Gastroesophageal sphincter (tissue), 4 donors: Measurements from ENCODE around the gene SMARCA2. TPM values are rescaled to one million over a fixed set of nuclear protein-coding genes. Genes with fewer than 3 reads are reported as not detected.

Experiments
- ATAC-seq: fragments of 150-250 bp; one replicate; pipeline ENCODE4 v1.9.1; 2016; ENCODE audit warnings: mild to moderate bottlenecking, moderate library complexity
- H3K27ac ChIP-seq, 4 donors: fragments of 200-600 bp; sonication (generic) in 3 of 4; 1 replicate in 3 of 4; 2 replicates in 1 of 4; pipeline ENCODE4 v1.5.1; 2016 to 2019
- H3K27me3 ChIP-seq: fragments of 200-600 bp; sonication (generic); one replicate; pipeline ENCODE4 v1.5.1; 2019
- H3K36me3 ChIP-seq, 2 donors: fragments of 200-600 bp; sonication (generic); one replicate each; pipeline ENCODE4 v1.5.1; 2019; ENCODE audit warnings: control low read depth in 1 of 2
- H3K4me1 ChIP-seq, 3 donors: fragments of 200-600 bp; sonication (generic); 1 replicate in 2 of 3; 2 replicates in 1 of 3; pipeline ENCODE4 v1.5.1; 2016 to 2019; ENCODE audit warnings: control low read depth in 2 of 3
- H3K4me3 ChIP-seq, 2 donors: fragments of 200-600 bp; sonication (generic); one replicate each; pipeline ENCODE4 v1.5.1; 2019; ENCODE audit warnings: mild to moderate bottlenecking in 1 of 2, moderate library complexity in 1 of 2
- H3K9me3 ChIP-seq, 3 donors: fragments of 200-600 bp; sonication (generic); one replicate each; pipeline ENCODE4 v1.5.1; 2017 to 2019; ENCODE audit warnings: control low read depth in 2 of 3
- EP300 ChIP-seq: sonication (generic); formaldehyde crosslinking; IDR thresholded peaks from one replicate; pipeline ENCODE4 v1.6.1; 2017; ENCODE audit warnings: antibody characterized with exemption, mild to moderate bottlenecking
- POLR2A ChIP-seq, 2 donors: fragments of 450-650 bp; IDR thresholded peaks; one replicate each; pipeline ENCODE4 v1.6.1; 2017; ENCODE audit warnings: antibody characterized with exemption in 2 of 2, mild to moderate bottlenecking in 2 of 2, moderate library complexity in 1 of 2
- POLR2AphosphoS5 ChIP-seq: sonication (generic); formaldehyde crosslinking; IDR thresholded peaks from one replicate; pipeline ENCODE4 v1.6.1; 2017; ENCODE audit warnings: antibody characterized with exemption
- WGBS, 2 donors: methylation state at CpG; one replicate each; pipeline ENCODE4 v1.1.5; 2018; ENCODE audit warnings: low coverage in 1 of 2; 5-methylcytosine and 5-hydroxymethylcytosine counted together
- total RNA-seq, 4 donors: library from RNA; depleted of rRNA; stranded (reverse); fragments of >200 nt; gene quantifications; one replicate each; pipeline ENCODE4 v1.1.0, GENCODE V29; 2016
- TF ChIP-seq, protein P1 (sequence below), 4 experiments: fragments of 200-600 bp in 2 of 4; fragments of 450-650 bp in 2 of 4; sonication (generic) in 1 of 4; IDR thresholded peaks; one replicate each; pipeline ENCODE4 v1.5.1; 2017 to 2019; ENCODE audit warnings: antibody characterized with exemption in 4 of 4, mild to moderate bottlenecking in 2 of 4, moderate library complexity in 2 of 4

SMARCA2 gene
- total RNA-seq, 4 donors from 2014 or later: 90.5 to 133 (median 98.5) TPM

DNA sequence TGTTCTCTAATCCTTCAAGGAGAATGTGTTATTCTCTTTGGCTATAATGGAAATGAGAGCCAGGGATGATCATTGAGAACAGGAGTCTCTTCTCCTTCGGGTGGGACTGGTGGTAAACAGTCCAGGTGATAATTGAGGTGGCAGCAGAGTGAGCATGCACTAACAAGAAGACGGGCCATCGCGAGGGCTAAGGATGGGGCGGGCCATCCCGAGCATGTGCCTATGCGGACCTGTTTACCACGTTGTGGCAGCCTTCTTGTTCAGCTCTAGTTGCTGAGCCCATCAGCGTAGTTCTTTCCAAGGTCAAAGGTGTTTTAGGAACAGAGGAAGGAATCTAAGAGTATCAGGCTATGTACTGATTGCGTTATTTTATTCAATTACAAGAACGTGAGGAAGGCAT lies 180.1 kb downstream of the SMARCA2 start:
- Histone ChIP-seq H3K9me3 (peaks cover 0 to 5% (median 0%) of the 10 kb centered on the region in 3 donors), H3K27ac (no peak overlapping the region), H3K36me3 (peaks cover 0 to 63% of the 10 kb centered on the region in 2 donors), H3K27me3 (no peaks in the 10 kb centered on the region), H3K4me3 (no peak overlapping the region), H3K4me1 (no peaks in the 10 kb centered on the region)
- TF ChIP-seq EP300 (no peak), POLR2AphosphoS5 (no peak), POLR2A (IDR thresholded peaks at IDR 0.05) (no peak)
- TF ChIP-seq, protein P1, sequence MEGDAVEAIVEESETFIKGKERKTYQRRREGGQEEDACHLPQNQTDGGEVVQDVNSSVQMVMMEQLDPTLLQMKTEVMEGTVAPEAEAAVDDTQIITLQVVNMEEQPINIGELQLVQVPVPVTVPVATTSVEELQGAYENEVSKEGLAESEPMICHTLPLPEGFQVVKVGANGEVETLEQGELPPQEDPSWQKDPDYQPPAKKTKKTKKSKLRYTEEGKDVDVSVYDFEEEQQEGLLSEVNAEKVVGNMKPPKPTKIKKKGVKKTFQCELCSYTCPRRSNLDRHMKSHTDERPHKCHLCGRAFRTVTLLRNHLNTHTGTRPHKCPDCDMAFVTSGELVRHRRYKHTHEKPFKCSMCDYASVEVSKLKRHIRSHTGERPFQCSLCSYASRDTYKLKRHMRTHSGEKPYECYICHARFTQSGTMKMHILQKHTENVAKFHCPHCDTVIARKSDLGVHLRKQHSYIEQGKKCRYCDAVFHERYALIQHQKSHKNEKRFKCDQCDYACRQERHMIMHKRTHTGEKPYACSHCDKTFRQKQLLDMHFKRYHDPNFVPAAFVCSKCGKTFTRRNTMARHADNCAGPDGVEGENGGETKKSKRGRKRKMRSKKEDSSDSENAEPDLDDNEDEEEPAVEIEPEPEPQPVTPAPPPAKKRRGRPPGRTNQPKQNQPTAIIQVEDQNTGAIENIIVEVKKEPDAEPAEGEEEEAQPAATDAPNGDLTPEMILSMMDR (IDR thresholded peaks at IDR 0.05): no peak
- no peak for ATAC-seq
- WGBS, 2 donors: 70 to 83% methylated on average over 4 to 11 of the region's 11 CpGs

DNA sequence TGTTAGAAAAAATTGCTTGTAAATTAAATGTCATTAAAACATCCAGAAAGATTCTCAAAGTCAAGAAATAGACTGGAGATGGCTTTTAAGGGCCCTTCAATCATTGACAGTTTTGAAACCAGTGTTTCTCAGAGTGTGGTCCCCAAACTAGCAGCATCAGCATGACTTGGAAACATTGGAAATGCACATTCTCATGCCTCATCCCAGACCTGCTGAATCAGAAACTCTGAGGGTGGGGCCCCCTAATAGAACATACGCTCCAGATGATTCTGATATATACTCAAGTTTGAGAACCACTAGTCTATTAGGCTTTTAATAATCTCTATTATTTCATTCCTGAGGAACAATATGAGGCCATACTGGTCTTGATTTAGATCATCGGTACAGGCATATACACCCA lies 181.6 kb downstream of the SMARCA2 start:
- WGBS, 2 donors: 87 to 88% methylated on average over 2 of the region's 2 CpGs
- no peak for TF ChIP-seq POLR2A (IDR thresholded peaks at IDR 0.05)
- TF ChIP-seq, protein P1 (IDR thresholded peaks at IDR 0.05): no peak
- TF ChIP-seq POLR2AphosphoS5: no peak
- no peak for TF ChIP-seq EP300
- Histone ChIP-seq H3K27me3 (no peaks in the 10 kb centered on the region), H3K9me3 (peaks cover 0 to 12% (median 0%) of the 10 kb centered on the region in 3 donors), H3K27ac (no peak overlapping the region), H3K36me3 (peaks cover 0 to 48% of the 10 kb centered on the region in 2 donors), H3K4me1 (no peaks in the 10 kb centered on the region), H3K4me3 (no peak overlapping the region)
- no peak for ATAC-seq

DNA sequence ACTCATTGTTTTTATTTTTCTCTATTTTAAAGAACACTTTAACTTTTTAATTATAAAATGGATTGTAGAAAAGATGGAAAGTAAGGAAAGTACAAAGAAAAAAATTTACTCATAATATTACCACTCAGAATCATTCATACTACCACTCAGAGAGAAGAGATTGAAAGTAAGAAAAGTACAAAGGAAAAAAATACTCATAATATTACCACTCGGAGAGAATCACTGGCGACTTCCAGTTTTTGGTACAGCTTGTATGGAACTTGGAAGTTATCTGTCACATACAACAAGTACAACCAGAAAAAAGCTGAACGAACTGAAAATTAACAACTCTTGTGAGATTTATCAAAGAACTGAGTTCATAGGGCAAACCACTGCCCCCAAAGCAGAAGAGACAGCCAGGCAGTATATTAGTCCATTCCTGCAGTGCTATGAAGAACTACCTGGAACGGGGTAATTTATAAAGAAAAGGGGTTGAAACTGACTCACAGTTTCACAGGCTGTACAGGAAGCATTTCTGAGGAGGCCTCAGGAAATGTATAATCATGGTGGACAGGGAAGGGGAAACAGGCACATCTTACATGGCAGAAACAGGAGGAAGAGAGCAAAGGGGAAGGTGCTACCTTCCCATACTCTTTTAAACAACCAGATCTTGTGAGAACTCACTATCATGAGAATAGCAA lies 183.9 kb downstream of the SMARCA2 start:
- Histone ChIP-seq H3K36me3 (peaks cover 0 to 28% of the 10 kb centered on the region in 2 donors), H3K4me3 (no peak overlapping the region), H3K9me3 (peaks cover 0 to 12% (median 0%) of the 10 kb centered on the region in 3 donors), H3K27ac (no peak overlapping the region), H3K4me1 (no peaks in the 10 kb centered on the region), H3K27me3 (no peaks in the 10 kb centered on the region)
- no peak for ATAC-seq
- TF ChIP-seq, protein P1 (IDR thresholded peaks at IDR 0.05): no peak
- no peak for TF ChIP-seq POLR2AphosphoS5
- TF ChIP-seq POLR2A (IDR thresholded peaks at IDR 0.05): no peak
- no peak for TF ChIP-seq EP300
- WGBS, 2 donors: 97 to 100% methylated on average over 4 of the region's 4 CpGs

DNA sequence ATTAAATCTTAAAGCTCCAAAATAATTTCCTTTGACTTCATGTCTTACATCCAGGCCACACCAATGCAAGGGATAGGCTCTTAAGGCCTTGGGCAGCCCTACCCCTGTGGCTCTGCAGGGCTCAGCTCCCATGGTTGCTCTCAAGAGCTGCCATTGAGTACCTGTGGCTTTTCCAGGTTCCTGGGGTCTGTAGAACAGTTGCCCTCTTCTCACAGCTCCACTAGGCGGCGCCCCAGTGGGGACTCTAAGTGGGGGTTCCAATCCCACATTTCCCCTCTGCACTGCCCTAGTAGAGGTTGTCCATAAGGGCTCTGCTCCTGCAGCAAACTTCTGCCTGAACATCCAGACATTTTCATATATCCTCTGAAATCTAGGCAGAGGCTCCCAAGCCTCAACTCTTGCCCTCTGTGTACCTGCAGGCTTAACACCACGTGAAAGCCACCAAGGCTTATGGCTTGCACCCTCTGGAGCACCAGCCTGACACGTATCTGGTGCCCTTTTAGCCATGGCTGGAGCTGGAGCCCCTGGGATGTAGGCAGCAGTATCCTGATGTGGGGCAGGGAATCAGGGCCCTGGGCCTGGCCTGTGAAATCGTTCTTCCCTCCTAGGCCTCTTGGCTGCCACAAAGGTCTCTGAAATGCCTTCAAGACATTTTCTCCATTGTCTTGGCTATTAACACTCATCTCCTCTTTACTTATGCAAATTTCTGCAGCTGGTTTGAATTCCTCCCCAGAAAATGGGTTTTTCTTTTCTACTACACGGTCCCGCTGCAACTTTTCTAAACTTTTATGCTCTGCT lies 185.1 kb downstream of the SMARCA2 start:
- Histone ChIP-seq H3K4me3 (no peak overlapping the region), H3K36me3 (peaks cover 0 to 17% of the 10 kb centered on the region in 2 donors), H3K27me3 (no peaks in the 10 kb centered on the region), H3K27ac (no peak overlapping the region), H3K4me1 (no peaks in the 10 kb centered on the region), H3K9me3 (peaks cover 0 to 12% (median 0%) of the 10 kb centered on the region in 3 donors)
- ATAC-seq: no peak
- 97 to 100% methylated on average over 3 to 5 of the region's 7 CpGs for WGBS, 2 donors
- TF ChIP-seq POLR2A (IDR thresholded peaks at IDR 0.05): no peak
- TF ChIP-seq, protein P1 (IDR thresholded peaks at IDR 0.05): no peak
- TF ChIP-seq POLR2AphosphoS5: no peak
- TF ChIP-seq EP300: no peak
